HepG2 (cell line): Measurements from ENCODE around the gene TP63. TPM values are rescaled to one million over a fixed set of nuclear protein-coding genes. Genes with fewer than 3 reads are reported as not detected.

Experiments used
- ETV5 ChIP-seq: IDR thresholded peaks from 2 replicates; pipeline ENCODE4 v1.6.1; 2018; ENCODE audit warnings: missing biosample characterization, missing genetic modification reagents, inconsistent platforms, borderline replicate concordance
- FOSL1 ChIP-seq: sonication (generic); formaldehyde crosslinking; IDR thresholded peaks from 2 replicates; pipeline ENCODE4 v1.9.0; 2021; ENCODE audit warnings: missing genetic modification reagents, borderline replicate concordance
- FOSL2 ChIP-seq: sonication (generic); formaldehyde crosslinking; IDR thresholded peaks from 2 replicates; pipeline ENCODE4 v1.4.0; 2020; ENCODE audit warnings: missing genetic modification reagents
- GFI1 ChIP-seq: sonication (generic); formaldehyde crosslinking; IDR thresholded peaks from 2 replicates; pipeline ENCODE4 v1.5.0; 2020; ENCODE audit warnings: missing genetic modification reagents, mild to moderate bottlenecking, borderline replicate concordance
- ISL2 ChIP-seq: sonication (generic); formaldehyde crosslinking; IDR thresholded peaks from 2 replicates; pipeline ENCODE4 v1.5.0; 2020; ENCODE audit warnings: missing genetic modification reagents
- KMT2A ChIP-seq: sonication (generic); formaldehyde crosslinking; IDR thresholded peaks from 2 replicates; pipeline ENCODE4 v1.4.0; 2020; ENCODE audit warnings: missing genetic modification reagents
- NR2F2 ChIP-seq: IDR thresholded peaks from 2 replicates; pipeline ENCODE4 v1.6.1; 2012; ENCODE audit warnings: low read depth, inconsistent platforms, borderline replicate concordance
- RORA ChIP-seq: sonication (generic); formaldehyde crosslinking; IDR thresholded peaks from 2 replicates; pipeline ENCODE4 v1.5.0; 2020; ENCODE audit warnings: mild to moderate bottlenecking, missing genetic modification reagents, moderate library complexity
- SMAD1 ChIP-seq: sonication (generic); formaldehyde crosslinking; IDR thresholded peaks from 2 replicates; pipeline ENCODE4 v1.4.0; 2020; ENCODE audit warnings: missing genetic modification reagents, low read depth, mild to moderate bottlenecking, borderline replicate concordance
- SOX13 ChIP-seq, 3 experiments: fragments of 450-650 bp in 1 of 3; sonication (generic) in 1 of 3; formaldehyde crosslinking in 1 of 3; IDR thresholded peaks in 2 of 3; conservative IDR thresholded peaks in 1 of 3; 2 replicates each; pipeline versions ENCODE4 v1.5.0 to v1.6.1; 2016 to 2020; ENCODE audit warnings: antibody characterized with exemption in 1 of 3, mild to moderate bottlenecking in 1 of 3, missing compliant biosample characterization in 1 of 3, missing genetic modification reagents in 1 of 3, moderate library complexity in 1 of 3
- TBX2 ChIP-seq: sonication (generic); formaldehyde crosslinking; IDR thresholded peaks from 2 replicates; pipeline ENCODE4 v1.5.0; 2020; ENCODE audit warnings: missing genetic modification reagents, mild to moderate bottlenecking, borderline replicate concordance
- TCF7 ChIP-seq: sonication (generic); IDR thresholded peaks from 2 replicates; pipeline ENCODE4 v1.6.1; 2016; ENCODE audit warnings: antibody characterized with exemption, low read depth
- ZNF44 ChIP-seq: sonication (generic); formaldehyde crosslinking; IDR thresholded peaks from 2 replicates; pipeline ENCODE4 v1.5.1; 2020; ENCODE audit warnings: mild to moderate bottlenecking, missing genetic modification reagents
- polyA plus RNA-seq, 8 experiments: library from polyadenylated mRNA; depleted of rRNA in 3 of 8; stranded (reverse) in 7 of 8; unstranded in 1 of 8; fragments of >200 nt; fragmentation: Illumina TruSeq in 4 of 8; extraction: Trizol in 4 of 8; gene quantifications; 2 replicates each; pipeline versions ENCODE4 v1.2.1 to v1.2.3, GENCODE V29; 2011 to 2016; ENCODE audit warnings: low read depth in 4 of 8, missing spikeins in 1 of 8, mixed read lengths in 1 of 8; ENCODE audit not compliant: insufficient read depth in 1 of 8
- total RNA-seq, 5 experiments: library from RNA; depleted of rRNA; stranded (reverse); fragments of >200 nt; fragmentation: Illumina TruSeq; extraction: Trizol; gene quantifications; 2 replicates each; pipeline ENCODE4 v1.2.3, GENCODE V29; 2016; ENCODE audit warnings: low read depth in 1 of 5
- TF ChIP-seq, protein P1 (sequence below): IDR thresholded peaks from 2 replicates; pipeline ENCODE4 v1.4.0; 2020; ENCODE audit warnings: mild to moderate bottlenecking, missing genetic modification reagents
- TF ChIP-seq, protein P2 (sequence below): sonication (generic); formaldehyde crosslinking; conservative IDR thresholded peaks from 2 replicates; pipeline ENCODE4 v1.4.0; 2020; ENCODE audit warnings: mild to moderate bottlenecking, missing genetic modification reagents, moderate library complexity
- TF ChIP-seq, protein P3 (sequence below): sonication (generic); IDR thresholded peaks from 2 replicates; pipeline ENCODE4 v1.6.1; 2016; ENCODE audit warnings: low read depth, borderline replicate concordance

TP63 gene
- total and polyA plus RNA-seq, 2 of the 13 experiments (the other 11 are each of a cell fraction or from before 2014, with no cell fraction given) = not detected

DNA sequence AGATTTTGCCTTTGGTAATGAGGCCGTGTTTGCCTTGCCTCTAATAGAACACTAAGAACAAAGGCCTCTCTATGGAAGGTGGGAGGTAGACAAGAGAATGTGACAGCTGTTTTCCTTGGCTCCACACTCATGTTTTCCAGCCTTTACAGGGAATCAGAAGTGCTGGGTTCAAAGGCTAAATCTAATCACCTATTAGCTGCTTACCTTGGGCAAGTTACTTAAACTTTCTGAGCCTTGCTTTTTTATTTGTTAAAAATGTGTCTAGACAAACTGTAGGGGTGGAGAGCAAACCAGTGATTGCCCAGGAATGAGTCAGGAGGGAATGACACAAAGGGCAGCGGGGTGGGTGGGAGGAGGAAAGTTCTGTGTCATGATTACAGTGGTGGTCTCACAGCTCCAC lies 310.5 kb downstream of the TP63 start (continued):
- TF ChIP-seq, protein P1, sequence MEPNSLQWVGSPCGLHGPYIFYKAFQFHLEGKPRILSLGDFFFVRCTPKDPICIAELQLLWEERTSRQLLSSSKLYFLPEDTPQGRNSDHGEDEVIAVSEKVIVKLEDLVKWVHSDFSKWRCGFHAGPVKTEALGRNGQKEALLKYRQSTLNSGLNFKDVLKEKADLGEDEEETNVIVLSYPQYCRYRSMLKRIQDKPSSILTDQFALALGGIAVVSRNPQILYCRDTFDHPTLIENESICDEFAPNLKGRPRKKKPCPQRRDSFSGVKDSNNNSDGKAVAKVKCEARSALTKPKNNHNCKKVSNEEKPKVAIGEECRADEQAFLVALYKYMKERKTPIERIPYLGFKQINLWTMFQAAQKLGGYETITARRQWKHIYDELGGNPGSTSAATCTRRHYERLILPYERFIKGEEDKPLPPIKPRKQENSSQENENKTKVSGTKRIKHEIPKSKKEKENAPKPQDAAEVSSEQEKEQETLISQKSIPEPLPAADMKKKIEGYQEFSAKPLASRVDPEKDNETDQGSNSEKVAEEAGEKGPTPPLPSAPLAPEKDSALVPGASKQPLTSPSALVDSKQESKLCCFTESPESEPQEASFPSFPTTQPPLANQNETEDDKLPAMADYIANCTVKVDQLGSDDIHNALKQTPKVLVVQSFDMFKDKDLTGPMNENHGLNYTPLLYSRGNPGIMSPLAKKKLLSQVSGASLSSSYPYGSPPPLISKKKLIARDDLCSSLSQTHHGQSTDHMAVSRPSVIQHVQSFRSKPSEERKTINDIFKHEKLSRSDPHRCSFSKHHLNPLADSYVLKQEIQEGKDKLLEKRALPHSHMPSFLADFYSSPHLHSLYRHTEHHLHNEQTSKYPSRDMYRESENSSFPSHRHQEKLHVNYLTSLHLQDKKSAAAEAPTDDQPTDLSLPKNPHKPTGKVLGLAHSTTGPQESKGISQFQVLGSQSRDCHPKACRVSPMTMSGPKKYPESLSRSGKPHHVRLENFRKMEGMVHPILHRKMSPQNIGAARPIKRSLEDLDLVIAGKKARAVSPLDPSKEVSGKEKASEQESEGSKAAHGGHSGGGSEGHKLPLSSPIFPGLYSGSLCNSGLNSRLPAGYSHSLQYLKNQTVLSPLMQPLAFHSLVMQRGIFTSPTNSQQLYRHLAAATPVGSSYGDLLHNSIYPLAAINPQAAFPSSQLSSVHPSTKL (CRISPR knock-in tag) = peak; percentile 30; the same call in 1 of the 2 replicates
- TF ChIP-seq, protein P2, sequence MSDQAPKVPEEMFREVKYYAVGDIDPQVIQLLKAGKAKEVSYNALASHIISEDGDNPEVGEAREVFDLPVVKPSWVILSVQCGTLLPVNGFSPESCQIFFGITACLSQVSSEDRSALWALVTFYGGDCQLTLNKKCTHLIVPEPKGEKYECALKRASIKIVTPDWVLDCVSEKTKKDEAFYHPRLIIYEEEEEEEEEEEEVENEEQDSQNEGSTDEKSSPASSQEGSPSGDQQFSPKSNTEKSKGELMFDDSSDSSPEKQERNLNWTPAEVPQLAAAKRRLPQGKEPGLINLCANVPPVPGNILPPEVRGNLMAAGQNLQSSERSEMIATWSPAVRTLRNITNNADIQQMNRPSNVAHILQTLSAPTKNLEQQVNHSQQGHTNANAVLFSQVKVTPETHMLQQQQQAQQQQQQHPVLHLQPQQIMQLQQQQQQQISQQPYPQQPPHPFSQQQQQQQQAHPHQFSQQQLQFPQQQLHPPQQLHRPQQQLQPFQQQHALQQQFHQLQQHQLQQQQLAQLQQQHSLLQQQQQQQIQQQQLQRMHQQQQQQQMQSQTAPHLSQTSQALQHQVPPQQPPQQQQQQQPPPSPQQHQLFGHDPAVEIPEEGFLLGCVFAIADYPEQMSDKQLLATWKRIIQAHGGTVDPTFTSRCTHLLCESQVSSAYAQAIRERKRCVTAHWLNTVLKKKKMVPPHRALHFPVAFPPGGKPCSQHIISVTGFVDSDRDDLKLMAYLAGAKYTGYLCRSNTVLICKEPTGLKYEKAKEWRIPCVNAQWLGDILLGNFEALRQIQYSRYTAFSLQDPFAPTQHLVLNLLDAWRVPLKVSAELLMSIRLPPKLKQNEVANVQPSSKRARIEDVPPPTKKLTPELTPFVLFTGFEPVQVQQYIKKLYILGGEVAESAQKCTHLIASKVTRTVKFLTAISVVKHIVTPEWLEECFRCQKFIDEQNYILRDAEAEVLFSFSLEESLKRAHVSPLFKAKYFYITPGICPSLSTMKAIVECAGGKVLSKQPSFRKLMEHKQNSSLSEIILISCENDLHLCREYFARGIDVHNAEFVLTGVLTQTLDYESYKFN (CRISPR knock-in tag) = 0 out of 2 replicates have a peak, but pooled peaks have one; percentile 18
- TF ChIP-seq ZNF44 (no peak), SMAD1 (CRISPR knock-in tag) (no peak), FOSL1 (CRISPR knock-in tag) (no peak), GFI1 (CRISPR knock-in tag) (peak; percentile 58; the same call in 1 of the 2 replicates), SOX13 (IDR thresholded peaks at IDR 0.05) (peak; percentile 50; the same call in 1 of the 2 replicates), SOX13 (CRISPR knock-in tag; conservative IDR thresholded peaks at IDR 0.05 in 1 of 2, IDR thresholded peaks at IDR 0.05 in 1 of 2) (peak in 1 of 2 experiments; percentile 62; a peak in 2 of 4 replicates), RORA (no peak), ETV5 (CRISPR knock-in tag) (no peak), KMT2A (CRISPR knock-in tag) (no peak), TBX2 (CRISPR knock-in tag) (peak; percentile 64; the same call in 1 of the 2 replicates), FOSL2 (CRISPR knock-in tag) (0 out of 2 replicates have a peak, but pooled peaks have one; percentile 12), NR2F2 (peak; percentile 30; the same call in 1 of the 2 replicates), TCF7 (peak; percentile 55), ISL2 (CRISPR knock-in tag) (peak; percentile 46; the same call in 1 of the 2 replicates)
- TF ChIP-seq, protein P3, sequence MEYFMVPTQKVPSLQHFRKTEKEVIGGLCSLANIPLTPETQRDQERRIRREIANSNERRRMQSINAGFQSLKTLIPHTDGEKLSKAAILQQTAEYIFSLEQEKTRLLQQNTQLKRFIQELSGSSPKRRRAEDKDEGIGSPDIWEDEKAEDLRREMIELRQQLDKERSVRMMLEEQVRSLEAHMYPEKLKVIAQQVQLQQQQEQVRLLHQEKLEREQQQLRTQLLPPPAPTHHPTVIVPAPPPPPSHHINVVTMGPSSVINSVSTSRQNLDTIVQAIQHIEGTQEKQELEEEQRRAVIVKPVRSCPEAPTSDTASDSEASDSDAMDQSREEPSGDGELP = peak; percentile 71; the same call in 1 of the 2 replicates
